Thyroid gland (tissue), 4 donors: ENCODE measurements around the gene HS6ST3.

ENCODE experiments used
- CTCF ChIP-seq, 6 experiments: fragments of 200-600 bp in 3 of 6; fragments of 450-650 bp in 3 of 6; sonication (generic) in 3 of 6; IDR thresholded peaks; one replicate each; pipeline ENCODE4 v1.5.1; 2016 to 2019; ENCODE audit warnings: antibody characterized with exemption in 6 of 6, mild to moderate bottlenecking in 2 of 6, inconsistent platforms in 1 of 6, moderate library complexity in 1 of 6
- POLR2A ChIP-seq, 2 donors: fragments of 450-650 bp; IDR thresholded peaks; one replicate each; pipeline ENCODE4 v1.6.1; 2017; ENCODE audit warnings: antibody characterized with exemption in 2 of 2, mild to moderate bottlenecking in 2 of 2, moderate library complexity in 1 of 2

GRCh38 chr13:96474181-96474557 is 384.3 kb downstream of the HS6ST3 start:
- TF ChIP-seq POLR2A (IDR thresholded peaks at IDR 0.05) (no peak), CTCF (IDR thresholded peaks at IDR 0.05) (no peak)
